DOHH2 (cell line): ENCODE measurements around the gene OR13C5.

Experiments used
- H3F3A ChIP-seq: fragments of 200-600 bp; sonication (generic), shearing (Covaris generic); 2 replicates; pipeline ENCODE4 v1.6.0; 2016; ENCODE audit warnings: antibody characterized with exemption, mild to moderate bottlenecking; ENCODE audit not compliant: control insufficient read depth, insufficient read depth
- H3K27ac ChIP-seq: fragments of 200-600 bp; sonication (generic); 2 replicates; pipeline ENCODE4 v1.5.1; 2014; ENCODE audit warnings: low read depth, mild to moderate bottlenecking, low read length, moderate library complexity
- H3K27me3 ChIP-seq: fragments of 200-600 bp; sonication (generic); 2 replicates; pipeline ENCODE4 v1.6.1; 2014; ENCODE audit warnings: mild to moderate bottlenecking, low read length, mixed read lengths; ENCODE audit not compliant: control insufficient read depth
- H3K36me3 ChIP-seq: fragments of 200-600 bp; sonication (generic); 2 replicates; pipeline ENCODE4 v1.6.1; 2014; ENCODE audit warnings: mild to moderate bottlenecking, low read length, moderate library complexity, mixed read lengths; ENCODE audit not compliant: control insufficient read depth
- H3K4me1 ChIP-seq: fragments of 200-600 bp; sonication (generic); 2 replicates; pipeline ENCODE4 v1.6.1; 2014; ENCODE audit warnings: mild to moderate bottlenecking, low read length, mixed read lengths; ENCODE audit not compliant: control insufficient read depth
- H3K4me2 ChIP-seq: fragments of 200-600 bp; sonication (generic); 2 replicates; pipeline ENCODE4 v1.6.0; 2014; ENCODE audit warnings: mild to moderate bottlenecking, low read length, moderate library complexity
- H3K4me3 ChIP-seq: fragments of 200-600 bp; sonication (generic); 2 replicates; pipeline ENCODE4 v1.5.1; 2014; ENCODE audit warnings: mild to moderate bottlenecking, low read length, mixed read lengths
- H3K79me2 ChIP-seq: fragments of 200-600 bp; sonication (generic); 2 replicates; pipeline ENCODE4 v1.6.1; 2014; ENCODE audit warnings: mild to moderate bottlenecking, low read length, mixed read lengths; ENCODE audit not compliant: control insufficient read depth
- H3K9me2 ChIP-seq: fragments of 200-600 bp; sonication (generic); replicated peaks from 2 replicates; pipeline ENCODE4 v1.6.1; 2014; ENCODE audit warnings: mild to moderate bottlenecking, low read length, mixed read lengths; ENCODE audit not compliant: control insufficient read depth
- H3K9me3 ChIP-seq: fragments of 200-600 bp; sonication (generic); 2 replicates; pipeline ENCODE4 v1.6.1; 2014; ENCODE audit warnings: antibody characterized with exemption, low read length, mixed read lengths; ENCODE audit not compliant: control insufficient read depth, insufficient read depth
- H4K20me1 ChIP-seq: fragments of 200-600 bp; sonication (generic); 2 replicates; pipeline ENCODE4 v1.6.0; 2014; ENCODE audit warnings: low read depth, mild to moderate bottlenecking, antibody characterized with exemption, low read length, moderate library complexity; ENCODE audit not compliant: control insufficient read depth, insufficient read depth
- EZH2phosphoT487 ChIP-seq: fragments of 200-600 bp; sonication (generic); IDR thresholded peaks from 2 replicates; pipeline ENCODE4 v1.6.1; 2017; ENCODE audit warnings: borderline replicate concordance, mild to moderate bottlenecking, antibody characterized with exemption, low read length, moderate library complexity, mixed read lengths
- TF ChIP-seq, protein P1 (sequence below): fragments of 200-600 bp; sonication (generic); IDR thresholded peaks from one replicate; pipeline ENCODE4 v1.5.1; 2014; ENCODE audit warnings: antibody characterized with exemption, mild to moderate bottlenecking, low read depth, low read length; ENCODE audit not compliant: poor library complexity, severe bottlenecking

The OR13C5 gene

DNA sequence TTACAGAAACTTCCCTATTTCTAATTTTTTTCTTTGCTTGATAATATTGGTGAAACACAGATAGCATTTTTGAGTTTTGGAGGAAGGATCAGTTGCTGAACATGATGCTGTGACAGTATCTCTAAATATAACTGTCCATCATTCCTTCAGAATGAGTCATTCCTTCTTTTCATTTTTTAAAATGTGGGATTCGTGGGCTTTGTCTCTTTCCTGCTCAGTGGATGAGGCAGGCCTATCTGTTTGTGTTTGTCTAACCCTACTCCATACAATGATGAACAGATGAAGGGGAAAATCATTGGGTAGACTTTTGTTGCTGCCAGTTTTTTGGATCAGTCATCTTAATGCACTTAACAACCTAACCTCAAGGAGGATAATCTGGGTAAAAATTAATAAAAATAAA is 46.0 kb downstream of the OR13C5 start:
- Histone ChIP-seq H4K20me1 (no peaks in the 10 kb centered on the region), H3K9me2 (no peaks in the 10 kb centered on the region), H3K27ac (no peak overlapping the region), H3K4me2 (no peak overlapping the region), H3K36me3 (no peaks in the 10 kb centered on the region), H3K27me3 (no peaks in the 10 kb centered on the region), H3K79me2 (no peaks in the 10 kb centered on the region), H3F3A (no peaks in the 10 kb centered on the region), H3K4me1 (no peaks in the 10 kb centered on the region), H3K4me3 (no peak overlapping the region), H3K9me3 (no peaks in the 10 kb centered on the region)
- TF ChIP-seq, protein P1, sequence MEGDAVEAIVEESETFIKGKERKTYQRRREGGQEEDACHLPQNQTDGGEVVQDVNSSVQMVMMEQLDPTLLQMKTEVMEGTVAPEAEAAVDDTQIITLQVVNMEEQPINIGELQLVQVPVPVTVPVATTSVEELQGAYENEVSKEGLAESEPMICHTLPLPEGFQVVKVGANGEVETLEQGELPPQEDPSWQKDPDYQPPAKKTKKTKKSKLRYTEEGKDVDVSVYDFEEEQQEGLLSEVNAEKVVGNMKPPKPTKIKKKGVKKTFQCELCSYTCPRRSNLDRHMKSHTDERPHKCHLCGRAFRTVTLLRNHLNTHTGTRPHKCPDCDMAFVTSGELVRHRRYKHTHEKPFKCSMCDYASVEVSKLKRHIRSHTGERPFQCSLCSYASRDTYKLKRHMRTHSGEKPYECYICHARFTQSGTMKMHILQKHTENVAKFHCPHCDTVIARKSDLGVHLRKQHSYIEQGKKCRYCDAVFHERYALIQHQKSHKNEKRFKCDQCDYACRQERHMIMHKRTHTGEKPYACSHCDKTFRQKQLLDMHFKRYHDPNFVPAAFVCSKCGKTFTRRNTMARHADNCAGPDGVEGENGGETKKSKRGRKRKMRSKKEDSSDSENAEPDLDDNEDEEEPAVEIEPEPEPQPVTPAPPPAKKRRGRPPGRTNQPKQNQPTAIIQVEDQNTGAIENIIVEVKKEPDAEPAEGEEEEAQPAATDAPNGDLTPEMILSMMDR = no peak
- no peak for TF ChIP-seq EZH2phosphoT487
